Activated T-cell treated with anti-CD3 and anti-CD28 coated beads for 24 hours (primary cell): ENCODE results near the gene CHD3.
A peak's percentile ranks its signal among the peaks of the same experiment; 100 is the strongest.

ENCODE experiments used
- DNase-seq: peaks from one replicate; pipeline ENCODE4 v3.0.0-alpha.2; 2020; ENCODE audit warnings: low read depth

CHD3 gene

GRCh38 chr17:7894226-7894625 lies 5.6 kb downstream of the CHD3 start:
- DNase-seq: no peak

GRCh38 chr17:7894866-7895265 lies 6.3 kb downstream of the CHD3 start:
- DNase-seq: no peak

- no peak for DNase-seq
Measured at GRCh38 chr17:7897090-7897489, 8.5 kb downstream of the CHD3 start.

- DNase-seq: no peak
Measured at GRCh38 chr17:7897773-7898172, 9.2 kb downstream of the CHD3 start.

GRCh38 chr17:7903154-7904103 lies 14.8 kb downstream of the CHD3 start:
- no peak for DNase-seq

- DNase-seq: no peak
Measured at GRCh38 chr17:7909089-7909488, 20.5 kb downstream of the CHD3 start.

GRCh38 chr17:7910281-7910680 lies 21.7 kb downstream of the CHD3 start:
- no peak for DNase-seq

- DNase-seq: no peak
Measured at GRCh38 chr17:7910711-7911110, 22.1 kb downstream of the CHD3 start.

GRCh38 chr17:7911116-7911515 lies 22.5 kb downstream of the CHD3 start:
- DNase-seq: no peak

- peak; percentile 34 for DNase-seq
Measured at GRCh38 chr17:7912927-7913524, 24.4 kb downstream of the CHD3 start.

GRCh38 chr17:7915179-7915610 lies 26.6 kb downstream of the CHD3 start:
- peak; percentile 20 for DNase-seq

- DNase-seq: peak; percentile 83
Measured at GRCh38 chr17:7915611-7916384, 27.2 kb downstream of the CHD3 start, which contains the start of gene RNF227. Gene RNF227, minus strand, starts transcription at chr17:7916289. Its CDS starts 94 bp downstream, at chr17:7916195.

- DNase-seq: no peak
Measured at GRCh38 chr17:7916385-7916682, 27.7 kb downstream of the CHD3 start.

GRCh38 chr17:7916808-7917207 lies 28.2 kb downstream of the CHD3 start:
- DNase-seq: no peak

GRCh38 chr17:7922269-7922844 lies 33.8 kb downstream of the CHD3 start:
- no peak for DNase-seq

- peak; percentile 75 for DNase-seq
Measured at GRCh38 chr17:7922845-7923628, 34.4 kb downstream of the CHD3 start.

- no peak for DNase-seq
Measured at GRCh38 chr17:7927596-7927995, 39.0 kb downstream of the CHD3 start.

- no peak for DNase-seq
Measured at GRCh38 chr17:7929158-7930023, 40.8 kb downstream of the CHD3 start, which contains the start of gene KCNAB3. Gene KCNAB3, minus strand, starts transcription at chr17:7929856. Its CDS starts 421 bp downstream, at chr17:7929435.

GRCh38 chr17:7930841-7931631 lies 42.4 kb downstream of the CHD3 start:
- no peak for DNase-seq
